ENCODE data around the gene ARPC4. TPM values are rescaled to one million over a fixed set of nuclear protein-coding genes. Genes with fewer than 3 reads are reported as not detected.

ARPC4 gene
- total and polyA plus RNA-seq, 10 of the 15 experiments (the other 5 are each of a cell fraction or from before 2014, with no cell fraction given): 42.0 to 354 (median 268) TPM

GRCh38 chr3:9794400-9794799 lies 1.5 kb downstream of the ARPC4 start:
- ATAC-seq (no peak), FAIRE-seq (no peak), DNase-seq (ENCODE audit: low read depth, low spot score) (no peak)
- H3K79me2 ChIP-seq (ENCODE audit: control insufficient read depth, insufficient read depth, low read length): peaks cover 68% of the 10 kb centered on the region
- ChIA-PET RAD21 (ENCODE audit: unreplicated experiment) (interaction anchor here (1.8 kb wide), 1 partner anchor 14 kb away, joined by 5 read pairs; no protein-coding TSS in a partner anchor), SMC1A (ENCODE audit: uncharacterized antibody, unreplicated experiment) (interaction anchor here (1.6 kb wide), 1 partner anchor 13 kb away, joined by 7 read pairs; no protein-coding TSS in a partner anchor), CTCF (interaction anchor here (1.2 kb wide), 1 partner anchor 17 kb away, joined by 4 read pairs; no protein-coding TSS in a partner anchor), POLR2A (interaction anchor here (1.2 to 2.8 kb wide), 2 partner anchors 14 to 19 kb away, joined by 4 to 19 read pairs; no protein-coding TSS in a partner anchor)
- intact Hi-C loops (cut with micrococcal nuclease; ENCODE audit: unreplicated experiment): loop anchor here (5.0 kb wide), 3 partner anchors 62 to 142 kb away; partner anchors contain the start of genes BRPF1 and CRELD1
- no TSS peak for BruUV-seq (replicated peaks)
- H3K9ac ChIP-seq (ENCODE audit: control insufficient read depth, insufficient read depth, low read length): peak overlapping the region; percentile 97
- H3K36me3 ChIP-seq (ENCODE audit: control insufficient read depth in 2 of 2, insufficient read depth in 2 of 2, low read length in 1 of 2): peaks cover 9 to 26% of the 10 kb centered on the region in 2 experiments
- H3K27ac ChIP-seq (ENCODE audit: control insufficient read depth, insufficient read depth): peak overlapping the region; percentile 45
- H3K9me3 ChIP-seq (replicated peaks; ENCODE audit: control insufficient read depth, insufficient read depth, low read length): no peaks in the 10 kb centered on the region
- TF ChIP-seq NR2F1 (conservative IDR thresholded peaks at IDR 0.05): no peak
- no peak for TF ChIP-seq SIN3A (IDR thresholded peaks at IDR 0.05; ENCODE audit: low read depth, low read length)
- no peak for TF ChIP-seq TBL1XR1 (IDR thresholded peaks at IDR 0.05; ENCODE audit: low read depth, low read length)
- TF ChIP-seq KDM1A (IDR thresholded peaks at IDR 0.05; ENCODE audit: borderline replicate concordance): no peak
- TF ChIP-seq SUZ12 (IDR thresholded peaks at IDR 0.05; ENCODE audit: unreplicated experiment): no peak
- no peak for TF ChIP-seq HDAC2 (IDR thresholded peaks at IDR 0.05)
- peak overlapping the region; percentile 36 for H3K4me2 ChIP-seq (ENCODE audit: control insufficient read depth, insufficient read depth)
- peaks cover 14% of the 10 kb centered on the region for H3K4me1 ChIP-seq (ENCODE audit: control insufficient read depth, insufficient read depth, low read length)
- peaks cover 6% of the 10 kb centered on the region; the same call in 1 of the 2 replicates for H4K20me1 ChIP-seq (ENCODE audit: control insufficient read depth, insufficient read depth)
- in situ Hi-C loops (cut with MboI): no loop called here
- H2AFZ ChIP-seq (ENCODE audit: control insufficient read depth, low read depth, low read length): no peak overlapping the region
- 78% methylated on average over 11 of the region's 11 CpGs for WGBS (ENCODE audit: insufficient coverage, insufficient replicate concordance, low lambda C conversion rate, missing lambda C conversion rate)
- no peaks in the 10 kb centered on the region for H3K27me3 ChIP-seq (replicated peaks in 1 of 2; ENCODE audit: control insufficient read depth in 2 of 2, insufficient read depth in 2 of 2, low read length in 1 of 2)
- peak overlapping the region; percentile 89 for H3K4me3 ChIP-seq

- CTCF ChIA-PET: interaction anchor here (0.6 to 1.4 kb wide), 6 partner anchors 9 to 292 kb away, joined by 3 to 6 read pairs (median 4); no protein-coding TSS in a partner anchor
- no peak overlapping the region for H2AFZ ChIP-seq (ENCODE audit: control insufficient read depth, low read depth, low read length)
- intact Hi-C loops (cut with micrococcal nuclease; ENCODE audit: unreplicated experiment): no loop called here
- FAIRE-seq (no peak), ATAC-seq (peak; percentile 31), DNase-seq (ENCODE audit: low read depth, low spot score) (peak; percentile 42)
- peaks cover 6% of the 10 kb centered on the region for H4K20me1 ChIP-seq (ENCODE audit: control insufficient read depth, insufficient read depth)
- H3K9ac ChIP-seq (ENCODE audit: control insufficient read depth, insufficient read depth, low read length): peak overlapping the region; percentile 97; the same call in 1 of the 2 replicates
- SMC1A ChIA-PET (ENCODE audit: uncharacterized antibody, unreplicated experiment): interaction anchor here (0.7 to 2.1 kb wide), 12 partner anchors 9 to 291 kb away, joined by 3 to 7 read pairs (median 3); no protein-coding TSS in a partner anchor
- RAD21 ChIA-PET (ENCODE audit: unreplicated experiment): interaction anchor here (0.7 to 1.8 kb wide), 5 partner anchors 13 to 137 kb away, joined by 3 to 5 read pairs (median 5); partner anchors contain the start of gene OGG1
- H3K9me3 ChIP-seq (replicated peaks; ENCODE audit: control insufficient read depth, insufficient read depth, low read length): no peaks in the 10 kb centered on the region
- H3K27ac ChIP-seq (ENCODE audit: control insufficient read depth, insufficient read depth): peak overlapping the region; percentile 45
- H3K4me1 ChIP-seq (ENCODE audit: control insufficient read depth, insufficient read depth, low read length): peaks cover 14% of the 10 kb centered on the region
- BruUV-seq (replicated peaks): no TSS peak
- in situ Hi-C loops (cut with MboI): no loop called here
- peaks cover 68% of the 10 kb centered on the region for H3K79me2 ChIP-seq (ENCODE audit: control insufficient read depth, insufficient read depth, low read length)
- no peaks in the 10 kb centered on the region for H3K27me3 ChIP-seq (replicated peaks in 1 of 2; ENCODE audit: control insufficient read depth in 2 of 2, insufficient read depth in 2 of 2, low read length in 1 of 2)
- H3K36me3 ChIP-seq (ENCODE audit: control insufficient read depth in 2 of 2, insufficient read depth in 2 of 2, low read length in 1 of 2): peaks cover 13 to 27% of the 10 kb centered on the region in 2 experiments
- 17% methylated on average over 5 of the region's 5 CpGs for WGBS (ENCODE audit: insufficient coverage, insufficient replicate concordance, low lambda C conversion rate, missing lambda C conversion rate)
- H3K4me3 ChIP-seq: peak overlapping the region; percentile 89; the same call in 1 of the 2 replicates
- POLR2A ChIA-PET: interaction anchor here (0.5 to 2.8 kb wide), 4 partner anchors 13 to 134 kb away, joined by 3 to 19 read pairs (median 4); partner anchors contain the start of gene BRPF1
- H3K4me2 ChIP-seq (ENCODE audit: control insufficient read depth, insufficient read depth): peak overlapping the region; percentile 36
- TF ChIP-seq HCFC1 (IDR thresholded peaks at IDR 0.05; ENCODE audit: low read length) (no peak), ZBTB11 (CRISPR knock-in tag; IDR thresholded peaks at IDR 0.05) (no peak), GATAD2B (conservative IDR thresholded peaks at IDR 0.05; ENCODE audit: low read depth) (no peak), IKZF1 (conservative IDR thresholded peaks at IDR 0.05) (peak; percentile 52), IRF4 (IDR thresholded peaks at IDR 0.05; ENCODE audit: low read depth, low read length) (0 out of 2 replicates have a peak, but pooled peaks have one; percentile 39), SRF (IDR thresholded peaks at IDR 0.05; ENCODE audit: low read depth in 2 of 2, low read length in 2 of 2) (0 out of 4 replicates have a peak, but pooled peaks of 1 of the 2 experiments have one; percentile 28), MXI1 (IDR thresholded peaks at IDR 0.05; ENCODE audit: low read depth, low read length) (0 out of 2 replicates have a peak, but pooled peaks have one; percentile 32), SPI1 (IDR thresholded peaks at IDR 0.05; ENCODE audit: borderline replicate concordance, insufficient read depth, low read depth, low read length) (peak; percentile 79; the same call in 1 of the 2 replicates), EED (IDR thresholded peaks at IDR 0.05; ENCODE audit: low read depth) (peak; percentile 67; the same call in 1 of the 2 replicates)
Observed at GRCh38 chr3:9795207-9795606, 2.3 kb downstream of the ARPC4 start.
